Chondrocyte (in vitro differentiated cells): ENCODE measurements around the gene TRPC3. TPM values are rescaled to one million over a fixed set of nuclear protein-coding genes. Genes with fewer than 3 reads are reported as not detected.

Experiments
- DNase-seq: peaks from one replicate; pipeline ENCODE4 v3.0.0; 2021; ENCODE audit warnings: mixed read lengths, low spot score
- H3K27ac Mint-ChIP-seq: one replicate; pipeline ENCODE4 v1.8.0; 2021; ENCODE audit warnings: mild to moderate bottlenecking, moderate library complexity, mixed read lengths; ENCODE audit not compliant: unreplicated experiment
- H3K27me3 Mint-ChIP-seq: 2 replicates; pipeline ENCODE4 v1.8.0; 2021; ENCODE audit warnings: low read depth, mixed read lengths
- H3K36me3 Mint-ChIP-seq: 2 replicates; pipeline ENCODE4 v1.8.0; 2021; ENCODE audit warnings: low read depth, mixed read lengths
- H3K4me1 Mint-ChIP-seq: 2 replicates; pipeline ENCODE4 v1.8.0; 2021; ENCODE audit warnings: low read depth, mild to moderate bottlenecking, mixed read lengths
- H3K4me3 Mint-ChIP-seq: one replicate; pipeline ENCODE4 v1.8.0; 2021; ENCODE audit warnings: mild to moderate bottlenecking, moderate library complexity, mixed read lengths; ENCODE audit not compliant: unreplicated experiment
- H3K9me3 Mint-ChIP-seq: 2 replicates; pipeline ENCODE4 v1.8.0; 2021; ENCODE audit warnings: low read depth, mixed read lengths
- CTCF ChIP-seq: fragments of 200-600 bp; sonication (generic); IDR thresholded peaks from 2 replicates; pipeline ENCODE4 v1.5.0; 2021; ENCODE audit warnings: antibody characterized with exemption, mild to moderate bottlenecking, moderate library complexity
- total RNA-seq: library from RNA; stranded (reverse); gene quantifications from 3 replicates; pipeline ENCODE4 v1.2.1, GENCODE V29; 2021

Gene TRPC3
- total RNA-seq, 1 donor from 2014 or later: 0.20 TPM

- Mint-ChIP-seq H3K27me3 (no peaks in the 10 kb centered on the region), H3K4me3 (no peak overlapping the region), H3K4me1 (peaks cover 8% of the 10 kb centered on the region), H3K36me3 (peaks cover 30% of the 10 kb centered on the region), H3K9me3 (no peaks in the 10 kb centered on the region), H3K27ac (peak overlapping the region; percentile 70)
- DNase-seq: no peak
- TF ChIP-seq CTCF: no peak
Measured at GRCh38 chr4:121842862-121843261, 109.0 kb downstream of the TRPC3 start.

GRCh38 chr4:121838136-121838535 lies 113.7 kb downstream of the TRPC3 start:
- H3K36me3 Mint-ChIP-seq: peaks cover 21% of the 10 kb centered on the region
- H3K4me3 Mint-ChIP-seq: no peak overlapping the region
- H3K27ac Mint-ChIP-seq: no peak overlapping the region
- H3K27me3 Mint-ChIP-seq: no peaks in the 10 kb centered on the region
- DNase-seq: no peak
- no peak for TF ChIP-seq CTCF
- H3K4me1 Mint-ChIP-seq: peaks cover 6% of the 10 kb centered on the region
- H3K9me3 Mint-ChIP-seq: no peaks in the 10 kb centered on the region

GRCh38 chr4:121829511-121829910 lies 122.3 kb downstream of the TRPC3 start:
- Mint-ChIP-seq H3K27ac (no peak overlapping the region), H3K9me3 (no peaks in the 10 kb centered on the region), H3K27me3 (no peaks in the 10 kb centered on the region), H3K36me3 (peaks cover 10% of the 10 kb centered on the region), H3K4me1 (no peaks in the 10 kb centered on the region), H3K4me3 (no peak overlapping the region)
- DNase-seq: no peak
- no peak for TF ChIP-seq CTCF

Other genes with a start within 250 kb of the TRPC3 start
- 0.34 TPM in 1 of 3 replicates, not detected in the others for gene SMIM43, start 186.9 kb downstream of the TRPC3 start, total RNA-seq
- gene EXOSC9, start 150.7 kb downstream of the TRPC3 start, total RNA-seq: 15.8 to 28.7 TPM (median 16.3 TPM) in 3 replicates
- 8.2 to 10.3 TPM (median 9.3 TPM) in 3 replicates for gene CCNA2, start 128.2 kb downstream of the TRPC3 start, total RNA-seq
- gene BBS7, start 81.6 kb downstream of the TRPC3 start, total RNA-seq: 22.9 to 23.6 TPM (median 23.2 TPM) in 3 replicates
- gene BLTP1, start 200.3 kb upstream of the TRPC3 start, total RNA-seq: 39.6 to 50.6 TPM (median 41.5 TPM) in 3 replicates